Spinal cord (tissue), 10 donors: Measurements from ENCODE around the gene GHRHR. TPM values are rescaled to one million over a fixed set of nuclear protein-coding genes. Genes with fewer than 3 reads are reported as not detected.

Experiments
- DNase-seq, 6 donors: peaks; one replicate each; pipeline versions ENCODE4 v3.0.0 to v3.0.0-alpha.2; 2013 to 2015; ENCODE audit warnings: low spot score in 6 of 6, low read depth in 4 of 6
- H3K27ac ChIP-seq: one replicate; pipeline ENCODE4 v1.5.1; 2013; ENCODE audit warnings: low read depth, low read length, control low read depth
- H3K27me3 ChIP-seq: one replicate; pipeline ENCODE4 v1.6.1; 2013; ENCODE audit warnings: low read length; ENCODE audit not compliant: control insufficient read depth, insufficient read depth
- H3K36me3 ChIP-seq: one replicate; pipeline ENCODE4 v1.6.1; 2013; ENCODE audit warnings: low read length; ENCODE audit not compliant: control insufficient read depth, insufficient read depth
- H3K4me1 ChIP-seq: one replicate; pipeline ENCODE4 v1.6.1; 2013; ENCODE audit warnings: low read length; ENCODE audit not compliant: control insufficient read depth, insufficient read depth
- H3K4me3 ChIP-seq: one replicate; pipeline ENCODE4 v1.5.1; 2013; ENCODE audit warnings: low read depth, low read length, control low read depth
- H3K9me3 ChIP-seq: one replicate; pipeline ENCODE4 v1.6.1; 2013; ENCODE audit warnings: low read length; ENCODE audit not compliant: control insufficient read depth, insufficient read depth
- WGBS: methylation state at CpG from one replicate; pipeline ENCODE4 v1.1.5; 2013; ENCODE audit warnings: missing lambda C conversion rate; ENCODE audit not compliant: insufficient coverage; 5-methylcytosine and 5-hydroxymethylcytosine counted together
- polyA plus RNA-seq, 2 donors: library from polyadenylated mRNA; unstranded; fragments of 120-200 nt; gene quantifications; one replicate each; pipeline ENCODE4 v1.2.1, GENCODE V29; 2013; ENCODE audit not compliant: insufficient read length in 2 of 2
- total RNA-seq, 2 donors: library from RNA; depleted of rRNA in 1 of 2; stranded (reverse); fragments of 120-200 nt in 1 of 2; fragments of >200 nt in 1 of 2; gene quantifications; one replicate each; pipeline versions ENCODE4 v1.2.3 to v1.2.4, GENCODE V29; 2013 to 2014
- donor health status: healthy.

GHRHR gene
- total and polyA plus RNA-seq, 4 donors, result 2.7 to 5.2 (median 4.3) TPM

DNA sequence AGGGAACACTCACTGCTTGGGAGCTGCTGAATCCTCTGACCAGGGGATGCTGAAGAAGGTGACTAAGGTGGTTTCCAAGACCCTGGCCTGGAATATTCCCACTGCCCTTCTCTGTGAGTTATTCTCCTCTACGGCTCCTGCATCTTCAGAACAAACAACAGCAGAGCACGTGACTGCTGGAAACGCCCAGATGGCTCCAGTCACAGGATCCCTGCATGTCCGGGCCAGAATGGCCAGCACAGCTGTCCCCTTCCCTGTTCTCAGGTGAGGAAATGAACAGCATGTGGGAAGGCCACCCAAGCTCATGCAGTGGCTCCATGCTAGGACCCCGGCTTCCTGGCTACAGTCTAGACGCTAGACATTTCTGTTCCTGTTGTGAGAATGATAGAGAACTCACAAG lies 43.1 kb downstream of the GHRHR start:
- no peak for DNase-seq
- Histone ChIP-seq H3K27ac (no peak overlapping the region), H3K27me3 (no peaks in the 10 kb centered on the region), H3K4me1 (peaks cover 4% of the 10 kb centered on the region), H3K4me3 (no peak overlapping the region), H3K36me3 (no peaks in the 10 kb centered on the region), H3K9me3 (no peaks in the 10 kb centered on the region)
- 75% methylated on average over 6 of the region's 6 CpGs for WGBS

DNA sequence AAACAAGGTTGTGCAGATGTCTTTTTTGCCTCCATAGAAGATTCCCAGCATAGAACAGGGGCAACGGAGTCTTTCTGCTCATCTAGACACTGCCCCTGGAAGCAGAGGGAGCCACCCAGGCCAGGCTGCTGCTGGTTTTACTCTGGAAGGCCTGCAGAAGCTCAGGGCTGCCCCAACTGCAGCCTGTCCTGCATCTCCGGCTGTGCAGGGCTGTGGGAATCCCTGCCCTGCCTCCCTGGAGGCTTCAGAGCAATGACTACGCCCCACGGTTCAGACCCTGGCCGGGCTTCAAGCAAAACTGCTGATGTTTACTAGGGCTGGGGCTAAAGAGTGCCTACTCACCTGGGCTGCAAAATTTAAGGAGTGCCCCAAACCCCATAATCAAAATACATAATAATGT lies 43.9 kb downstream of the GHRHR start:
- no peaks in the 10 kb centered on the region for H3K9me3 ChIP-seq
- no peak overlapping the region for H3K4me3 ChIP-seq
- H3K27me3 ChIP-seq, result no peaks in the 10 kb centered on the region
- H3K4me1 ChIP-seq, result peaks cover 4% of the 10 kb centered on the region
- no peaks in the 10 kb centered on the region for H3K36me3 ChIP-seq
- H3K27ac ChIP-seq, result no peak overlapping the region
- DNase-seq, result no peak
- WGBS, result 88% methylated on average over 5 of the region's 5 CpGs

DNA sequence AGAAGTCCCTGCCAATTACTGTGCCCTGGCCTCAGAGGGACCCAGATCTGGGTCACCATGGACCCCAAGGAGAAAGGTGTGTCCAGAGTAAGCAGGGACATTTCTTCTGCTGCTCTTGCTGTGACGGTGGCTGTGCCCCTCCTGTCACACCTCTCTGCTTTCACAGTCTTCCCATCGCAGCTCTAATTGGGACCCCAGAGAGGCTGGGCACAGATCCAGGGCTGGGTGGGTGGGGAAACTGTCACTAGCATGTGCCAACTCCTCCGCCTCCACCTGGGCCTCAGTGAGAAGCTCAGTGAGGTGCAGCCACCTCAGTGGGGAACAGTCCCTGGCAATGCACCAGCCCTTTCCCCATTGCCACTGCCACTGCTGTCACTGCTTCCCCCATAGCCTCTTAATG lies 51.1 kb downstream of the GHRHR start:
- Histone ChIP-seq H3K9me3 (no peaks in the 10 kb centered on the region), H3K4me3 (no peak overlapping the region), H3K27me3 (no peaks in the 10 kb centered on the region), H3K27ac (no peak overlapping the region), H3K4me1 (peaks cover 29% of the 10 kb centered on the region), H3K36me3 (no peaks in the 10 kb centered on the region)
- WGBS, result 53% methylated on average over 2 of the region's 3 CpGs
- DNase-seq, result peak in 2 of 6 donors; percentile 41 to 64

DNA sequence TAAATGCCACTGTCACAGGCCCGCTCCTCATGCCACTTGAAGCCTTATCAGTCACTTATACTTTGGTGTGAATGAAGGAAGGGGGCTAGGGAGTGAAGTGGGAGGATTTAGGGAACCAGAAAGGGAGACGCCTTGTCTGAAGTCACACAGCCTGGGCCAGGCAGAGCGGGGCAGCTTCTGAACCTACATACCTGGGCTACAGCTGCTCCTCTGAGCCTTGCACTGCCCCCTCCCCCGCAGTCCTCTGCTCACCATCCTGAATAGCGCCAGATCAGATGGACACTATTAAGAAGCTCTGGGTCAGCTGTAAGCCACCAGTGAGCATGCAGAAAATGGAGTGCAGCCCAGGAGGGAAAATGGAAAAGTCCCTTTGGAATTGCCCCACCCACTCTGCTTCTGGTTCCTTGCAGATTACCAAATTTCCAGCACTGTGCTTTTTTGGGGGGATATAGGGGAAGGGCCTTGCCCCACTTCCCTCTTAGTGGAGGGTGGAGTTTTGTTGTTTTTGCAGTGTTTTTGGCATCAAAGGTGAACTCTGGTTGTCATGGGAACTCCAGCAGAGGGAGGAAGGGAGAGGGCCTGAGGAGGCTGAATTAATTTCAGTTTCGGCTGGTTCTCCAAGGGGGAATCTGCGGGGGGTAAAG lies 53.4 kb downstream of the GHRHR start:
- Histone ChIP-seq H3K27ac (no peak overlapping the region), H3K4me1 (peaks cover 29% of the 10 kb centered on the region), H3K4me3 (no peak overlapping the region), H3K9me3 (no peaks in the 10 kb centered on the region), H3K36me3 (no peaks in the 10 kb centered on the region), H3K27me3 (no peaks in the 10 kb centered on the region)
- DNase-seq, result peak in 2 of 6 donors; percentile 42 to 61
- WGBS, result 71% methylated on average over 6 of the region's 7 CpGs

DNA sequence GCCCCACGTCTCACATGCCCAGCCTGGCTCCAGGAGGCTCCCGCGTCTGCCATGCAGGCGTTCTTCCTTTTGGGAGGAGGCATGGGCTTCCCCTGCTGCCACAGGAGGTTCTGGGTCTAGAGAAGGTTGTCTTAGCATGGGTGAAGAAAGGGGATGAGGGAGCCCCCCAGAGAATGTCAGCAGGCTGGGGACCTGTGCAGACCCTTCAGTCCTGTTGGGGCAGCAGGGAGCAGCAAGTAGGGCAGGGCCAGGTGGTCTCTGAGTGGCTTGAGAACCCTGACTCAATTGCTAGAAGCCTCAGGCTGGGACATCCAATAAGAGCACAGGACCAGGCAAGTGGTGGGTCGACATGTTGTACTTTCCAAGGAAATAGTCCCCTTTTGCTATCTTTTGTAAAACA lies 54.0 kb downstream of the GHRHR start:
- WGBS, result 90% methylated on average over 5 of the region's 5 CpGs
- DNase-seq, result no peak
- no peak overlapping the region for H3K27ac ChIP-seq
- no peaks in the 10 kb centered on the region for H3K36me3 ChIP-seq
- no peaks in the 10 kb centered on the region for H3K27me3 ChIP-seq
- H3K4me1 ChIP-seq, result peaks cover 29% of the 10 kb centered on the region
- no peaks in the 10 kb centered on the region for H3K9me3 ChIP-seq
- H3K4me3 ChIP-seq, result no peak overlapping the region

DNA sequence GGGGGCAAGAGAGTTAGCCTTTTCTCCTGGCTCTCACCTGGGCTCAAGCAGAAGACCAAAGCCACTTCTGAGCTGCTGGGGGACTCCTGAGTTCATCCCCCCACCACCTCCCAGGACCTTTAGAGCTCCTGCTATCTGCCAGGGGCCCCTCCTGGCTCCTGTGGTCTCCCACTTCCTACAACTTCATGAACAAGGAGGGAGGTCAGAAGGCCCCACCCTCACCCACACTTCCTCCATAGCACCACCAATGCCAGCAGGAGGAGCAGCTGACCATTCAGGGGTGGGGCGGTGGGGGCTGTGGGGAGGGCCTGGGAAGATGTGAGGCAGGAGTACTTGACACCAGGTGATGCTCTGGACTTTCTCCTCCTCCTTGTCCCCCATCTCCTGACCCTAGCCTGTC lies 55.8 kb downstream of the GHRHR start:
- no peaks in the 10 kb centered on the region for H3K27me3 ChIP-seq
- no peak overlapping the region for H3K4me3 ChIP-seq
- no peaks in the 10 kb centered on the region for H3K9me3 ChIP-seq
- DNase-seq, result no peak
- no CpG with 5 or more reads among the region's 1 CpG for WGBS
- H3K36me3 ChIP-seq, result no peaks in the 10 kb centered on the region
- no peak overlapping the region for H3K27ac ChIP-seq
- H3K4me1 ChIP-seq, result peaks cover 29% of the 10 kb centered on the region

DNA sequence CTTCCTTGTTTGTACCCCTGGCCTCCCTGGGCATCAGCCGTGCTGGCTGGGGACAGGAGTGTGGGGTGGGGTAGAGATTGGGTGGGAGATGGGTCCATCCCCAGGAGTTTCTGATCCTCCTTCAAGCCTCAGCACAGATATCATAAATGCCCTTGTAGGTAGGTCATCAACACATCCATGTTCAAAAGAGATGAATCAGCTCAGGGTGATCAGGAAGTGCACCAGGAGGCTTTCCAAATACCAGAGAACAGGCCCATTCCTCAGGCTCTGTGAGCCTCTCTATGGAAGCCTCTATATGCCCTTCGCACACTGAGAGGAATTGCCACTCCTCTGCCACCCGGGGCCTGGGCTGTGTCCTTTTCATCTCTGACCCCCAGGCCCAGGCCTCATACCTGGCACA lies 56.4 kb downstream of the GHRHR start:
- H3K27ac ChIP-seq, result no peak overlapping the region
- H3K4me3 ChIP-seq, result no peak overlapping the region
- peaks cover 27% of the 10 kb centered on the region for H3K4me1 ChIP-seq
- H3K36me3 ChIP-seq, result no peaks in the 10 kb centered on the region
- no peaks in the 10 kb centered on the region for H3K9me3 ChIP-seq
- 81% methylated on average over 2 of the region's 3 CpGs for WGBS
- no peak for DNase-seq
- no peaks in the 10 kb centered on the region for H3K27me3 ChIP-seq

DNA sequence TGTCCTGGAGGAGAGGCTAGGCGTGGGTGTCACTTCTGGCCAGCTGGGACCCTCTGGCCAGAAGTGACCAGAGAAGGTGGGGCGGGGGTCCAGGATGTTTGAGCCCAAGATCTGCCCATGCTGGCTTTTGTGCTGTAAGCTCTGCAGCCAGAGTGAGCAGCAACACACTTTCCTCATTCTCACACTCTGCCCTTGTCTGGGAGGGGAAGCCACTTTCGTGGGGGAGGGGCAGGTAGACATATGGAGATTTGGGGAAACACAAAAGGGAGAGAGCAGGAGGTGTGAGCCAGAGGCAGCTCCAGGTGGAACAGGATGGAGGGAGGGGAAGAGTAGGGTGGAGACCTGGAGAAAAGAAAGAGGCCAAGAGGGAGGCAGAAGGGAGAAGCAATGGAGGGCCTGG lies 56.9 kb downstream of the GHRHR start:
- H3K36me3 ChIP-seq, result no peaks in the 10 kb centered on the region
- 68% methylated on average over 3 of the region's 3 CpGs for WGBS
- H3K4me3 ChIP-seq, result no peak overlapping the region
- no peaks in the 10 kb centered on the region for H3K27me3 ChIP-seq
- no peaks in the 10 kb centered on the region for H3K9me3 ChIP-seq
- no peak for DNase-seq
- peaks cover 22% of the 10 kb centered on the region for H3K4me1 ChIP-seq
- H3K27ac ChIP-seq, result no peak overlapping the region

DNA sequence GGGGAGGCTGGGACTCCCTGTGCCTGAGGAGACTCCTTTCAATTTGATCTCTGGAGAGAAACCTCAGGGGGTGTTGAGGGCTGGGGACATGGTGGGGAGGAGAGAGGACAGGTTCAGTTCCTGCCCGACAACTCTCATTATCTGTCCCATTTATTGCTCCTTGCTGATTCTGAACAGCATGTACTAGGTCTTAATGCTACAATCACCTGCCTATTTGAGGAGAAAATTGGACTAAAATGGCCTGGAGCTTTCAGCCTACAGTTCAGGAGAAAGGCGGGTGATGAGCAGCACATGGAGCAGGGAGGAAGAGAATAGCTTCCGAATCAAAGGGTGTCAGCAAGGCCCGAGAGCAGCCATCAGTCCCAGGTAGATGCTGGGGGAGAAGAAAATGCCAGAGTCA lies 58.4 kb downstream of the GHRHR start:
- Histone ChIP-seq H3K9me3 (no peaks in the 10 kb centered on the region), H3K4me1 (peaks cover 18% of the 10 kb centered on the region), H3K27me3 (no peaks in the 10 kb centered on the region), H3K36me3 (no peaks in the 10 kb centered on the region), H3K27ac (no peak overlapping the region), H3K4me3 (no peak overlapping the region)
- 50% methylated on average over 1 of the region's 4 CpGs for WGBS
- no peak for DNase-seq

DNA sequence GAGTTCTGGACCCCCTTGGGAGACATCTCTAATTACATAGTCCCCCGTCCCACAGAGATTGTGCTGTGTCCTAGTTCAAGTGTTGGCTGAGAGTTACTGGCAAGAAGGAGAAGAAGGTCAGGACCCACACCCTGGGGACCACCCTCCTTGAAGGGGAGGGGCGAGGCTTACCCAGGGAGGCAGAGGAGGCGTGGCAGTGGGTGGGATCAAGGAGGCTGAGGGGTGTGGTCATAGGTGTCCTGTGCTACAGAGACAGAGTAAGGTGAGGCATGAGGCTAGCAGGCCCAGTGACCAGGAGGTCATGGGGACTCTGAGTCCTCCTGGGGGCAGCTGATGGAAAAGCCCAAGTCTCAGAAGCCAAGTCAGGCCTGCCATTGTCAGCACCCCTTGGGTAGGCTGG lies 59.0 kb downstream of the GHRHR start:
- no peak for DNase-seq
- Histone ChIP-seq H3K4me1 (peaks cover 18% of the 10 kb centered on the region), H3K36me3 (no peaks in the 10 kb centered on the region), H3K9me3 (no peaks in the 10 kb centered on the region), H3K27ac (no peak overlapping the region), H3K27me3 (no peaks in the 10 kb centered on the region), H3K4me3 (no peak overlapping the region)
- WGBS, result 90% methylated on average over 2 of the region's 3 CpGs
